ENCODE data around the gene FCHO1.

Gene FCHO1, protein sequence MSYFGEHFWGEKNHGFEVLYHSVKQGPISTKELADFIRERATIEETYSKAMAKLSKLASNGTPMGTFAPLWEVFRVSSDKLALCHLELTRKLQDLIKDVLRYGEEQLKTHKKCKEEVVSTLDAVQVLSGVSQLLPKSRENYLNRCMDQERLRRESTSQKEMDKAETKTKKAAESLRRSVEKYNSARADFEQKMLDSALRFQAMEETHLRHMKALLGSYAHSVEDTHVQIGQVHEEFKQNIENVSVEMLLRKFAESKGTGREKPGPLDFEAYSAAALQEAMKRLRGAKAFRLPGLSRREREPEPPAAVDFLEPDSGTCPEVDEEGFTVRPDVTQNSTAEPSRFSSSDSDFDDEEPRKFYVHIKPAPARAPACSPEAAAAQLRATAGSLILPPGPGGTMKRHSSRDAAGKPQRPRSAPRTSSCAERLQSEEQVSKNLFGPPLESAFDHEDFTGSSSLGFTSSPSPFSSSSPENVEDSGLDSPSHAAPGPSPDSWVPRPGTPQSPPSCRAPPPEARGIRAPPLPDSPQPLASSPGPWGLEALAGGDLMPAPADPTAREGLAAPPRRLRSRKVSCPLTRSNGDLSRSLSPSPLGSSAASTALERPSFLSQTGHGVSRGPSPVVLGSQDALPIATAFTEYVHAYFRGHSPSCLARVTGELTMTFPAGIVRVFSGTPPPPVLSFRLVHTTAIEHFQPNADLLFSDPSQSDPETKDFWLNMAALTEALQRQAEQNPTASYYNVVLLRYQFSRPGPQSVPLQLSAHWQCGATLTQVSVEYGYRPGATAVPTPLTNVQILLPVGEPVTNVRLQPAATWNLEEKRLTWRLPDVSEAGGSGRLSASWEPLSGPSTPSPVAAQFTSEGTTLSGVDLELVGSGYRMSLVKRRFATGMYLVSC

DNA sequence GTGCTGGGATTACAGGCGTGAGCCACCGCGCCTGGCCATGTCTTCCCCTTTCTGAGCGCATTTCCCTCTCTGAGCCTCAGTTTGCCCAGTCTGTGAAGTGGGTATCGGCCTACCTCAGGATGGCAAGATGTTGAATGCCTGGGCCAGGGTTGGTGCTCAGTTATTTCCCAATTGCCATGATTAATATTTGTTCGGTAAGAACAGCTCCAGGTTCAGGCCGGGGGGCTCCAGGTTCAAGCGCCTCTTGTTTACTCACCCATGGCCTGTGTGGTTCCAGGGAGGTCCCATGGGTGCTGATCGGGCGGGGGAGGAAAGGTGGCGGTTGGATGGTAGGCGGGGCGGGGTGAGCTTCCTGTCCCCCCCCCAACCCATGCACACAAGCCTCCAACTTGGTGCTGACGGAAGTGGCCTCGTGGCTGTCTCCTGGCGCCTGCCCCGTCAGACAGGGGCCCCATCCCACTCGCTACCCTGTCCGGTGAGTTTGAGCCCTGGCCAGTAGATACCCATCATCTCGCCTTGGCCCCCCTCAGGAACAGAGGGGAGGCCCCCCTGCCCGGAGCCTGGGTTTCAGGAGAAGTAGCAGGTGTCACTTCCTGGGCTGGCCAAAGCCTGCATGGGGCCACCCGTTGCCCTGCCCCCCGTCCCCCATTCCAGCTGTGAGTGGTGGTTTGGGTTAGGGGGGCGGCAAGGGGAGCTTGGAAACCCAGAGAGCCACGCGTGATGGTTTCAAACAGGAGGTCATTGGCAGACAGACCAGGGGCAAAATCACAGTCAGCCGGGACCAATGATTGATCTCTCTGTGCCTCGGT is at the start of gene FCHO1:
Gene FCHO1 (plus strand): TSS at position 375 of the 809 bp plus-strand sequence. CDS start 3,688 bp downstream, outside the sequence.
- DNase-seq, result no peak

DNA sequence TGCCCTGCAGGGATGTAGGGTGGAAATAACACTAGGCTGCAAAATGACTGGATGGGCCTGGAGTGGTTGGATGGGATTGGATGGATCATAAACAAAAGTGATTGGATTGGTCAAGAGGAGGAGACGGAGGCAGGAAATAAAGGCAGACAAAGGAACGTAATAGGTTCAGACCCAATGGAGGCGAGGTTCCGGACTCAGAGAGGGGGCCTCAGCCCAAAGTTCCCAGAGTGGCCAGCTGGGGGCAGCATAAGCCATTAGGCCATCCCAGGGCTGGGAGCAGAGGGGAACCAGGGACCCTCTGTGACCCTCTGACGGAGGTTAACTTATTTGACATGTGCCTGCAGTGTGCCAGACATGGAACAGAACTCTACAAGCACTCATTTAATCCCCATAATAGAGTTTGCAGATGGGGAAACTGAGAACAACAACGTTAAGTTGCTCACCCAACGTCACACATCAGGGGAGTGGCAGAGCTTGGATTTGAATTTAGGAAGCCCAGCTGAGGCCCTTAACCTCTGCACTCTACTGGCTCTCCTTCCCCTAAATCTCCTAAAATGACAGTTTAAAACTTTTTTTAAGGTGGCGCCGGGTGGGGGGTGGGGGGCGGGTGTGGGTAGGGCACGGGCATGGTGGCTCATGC is 47.3 kb upstream of the FCHO1 start:
- DNase-seq, result no peak

DNA sequence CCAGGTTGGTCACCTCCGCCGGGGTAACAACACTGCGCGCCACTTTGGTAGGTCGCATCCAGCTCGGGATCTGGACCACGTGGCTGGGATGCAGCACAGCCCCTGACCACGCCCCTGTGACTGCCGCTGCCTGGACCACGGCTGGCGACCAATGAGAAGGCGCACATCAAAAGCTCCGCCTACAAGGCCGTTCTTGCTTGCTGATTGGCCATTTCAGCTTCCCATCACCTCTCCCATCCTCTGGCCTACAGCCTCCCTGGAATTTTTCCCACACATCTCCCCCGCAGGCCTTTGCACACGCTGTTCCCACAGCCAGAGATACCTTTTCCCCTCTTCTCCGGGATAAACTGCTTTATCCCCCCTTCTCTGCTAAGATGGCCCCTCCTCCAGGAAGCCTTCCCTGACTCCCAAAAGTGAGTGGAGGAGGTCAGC is 44.5 kb upstream of the FCHO1 start:
- no peak for DNase-seq

DNA sequence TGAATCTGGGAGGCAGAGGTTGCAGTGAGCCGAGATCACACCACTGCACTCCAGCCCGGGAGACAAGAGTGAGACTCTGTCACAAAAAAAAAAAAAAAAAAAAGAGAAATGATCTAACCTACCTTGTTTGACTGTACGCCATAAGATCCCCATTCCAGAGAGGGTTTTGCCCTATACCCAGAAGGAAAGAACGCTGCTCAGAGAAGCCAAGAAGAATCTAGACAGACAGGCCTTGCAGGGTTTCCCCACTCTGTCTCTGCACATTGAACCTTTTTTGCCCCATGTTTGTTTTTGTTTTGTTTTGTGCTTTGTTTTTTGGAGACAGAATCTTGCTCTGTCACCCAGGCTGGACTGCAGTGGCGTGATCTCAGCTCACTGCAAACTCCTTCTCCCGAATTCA is 39.4 kb upstream of the FCHO1 start:
- no peak for DNase-seq

DNA sequence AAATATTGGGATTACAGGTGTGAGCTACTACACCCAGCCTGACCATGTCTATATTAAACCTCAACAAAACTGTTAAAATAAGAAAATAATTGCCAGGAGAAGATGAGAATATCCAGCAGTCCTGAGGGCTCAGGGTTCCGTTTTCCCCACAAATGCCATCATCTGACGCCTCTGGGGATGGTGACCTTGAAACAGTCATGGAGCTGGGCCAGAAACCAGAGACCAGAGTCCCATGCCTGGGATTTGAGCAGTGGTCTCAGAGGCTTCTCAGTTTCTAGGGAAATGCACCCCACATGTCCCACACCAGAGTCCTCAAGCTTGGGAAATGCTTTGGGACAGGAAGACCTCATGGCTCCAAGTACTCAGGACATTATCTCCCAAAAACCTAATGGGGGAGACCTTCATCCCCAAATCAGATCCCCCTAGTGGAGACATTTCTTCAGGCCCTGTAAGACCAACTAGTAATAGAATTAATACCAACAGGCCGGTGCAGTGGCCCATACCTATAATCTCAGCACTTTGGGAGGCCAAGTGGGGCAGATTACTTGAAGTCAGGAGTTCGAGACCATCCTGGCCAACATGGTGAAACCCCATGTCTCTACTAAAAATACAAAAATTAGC is 34.9 kb upstream of the FCHO1 start:
- no peak for DNase-seq

DNA sequence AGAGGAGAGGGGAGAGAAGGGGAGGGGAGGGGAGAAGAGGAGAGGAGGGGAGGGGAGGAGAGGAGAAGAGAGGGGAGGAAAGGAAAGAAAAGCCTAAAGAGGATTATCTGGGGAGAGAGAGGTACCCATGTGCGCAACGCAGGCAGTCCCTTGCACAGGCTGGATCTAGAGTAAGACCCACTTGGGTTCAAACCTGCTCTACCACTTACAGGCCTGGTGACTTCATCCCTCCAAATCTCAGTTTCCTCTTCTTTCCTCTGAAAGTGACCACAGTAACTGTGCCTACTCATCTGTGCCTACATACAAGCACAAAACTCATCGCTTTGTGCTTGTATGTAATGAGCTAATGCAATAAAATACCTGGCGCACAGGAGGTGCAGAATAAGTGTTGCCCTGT is 32.7 kb upstream of the FCHO1 start:
- DNase-seq, result no peak

DNA sequence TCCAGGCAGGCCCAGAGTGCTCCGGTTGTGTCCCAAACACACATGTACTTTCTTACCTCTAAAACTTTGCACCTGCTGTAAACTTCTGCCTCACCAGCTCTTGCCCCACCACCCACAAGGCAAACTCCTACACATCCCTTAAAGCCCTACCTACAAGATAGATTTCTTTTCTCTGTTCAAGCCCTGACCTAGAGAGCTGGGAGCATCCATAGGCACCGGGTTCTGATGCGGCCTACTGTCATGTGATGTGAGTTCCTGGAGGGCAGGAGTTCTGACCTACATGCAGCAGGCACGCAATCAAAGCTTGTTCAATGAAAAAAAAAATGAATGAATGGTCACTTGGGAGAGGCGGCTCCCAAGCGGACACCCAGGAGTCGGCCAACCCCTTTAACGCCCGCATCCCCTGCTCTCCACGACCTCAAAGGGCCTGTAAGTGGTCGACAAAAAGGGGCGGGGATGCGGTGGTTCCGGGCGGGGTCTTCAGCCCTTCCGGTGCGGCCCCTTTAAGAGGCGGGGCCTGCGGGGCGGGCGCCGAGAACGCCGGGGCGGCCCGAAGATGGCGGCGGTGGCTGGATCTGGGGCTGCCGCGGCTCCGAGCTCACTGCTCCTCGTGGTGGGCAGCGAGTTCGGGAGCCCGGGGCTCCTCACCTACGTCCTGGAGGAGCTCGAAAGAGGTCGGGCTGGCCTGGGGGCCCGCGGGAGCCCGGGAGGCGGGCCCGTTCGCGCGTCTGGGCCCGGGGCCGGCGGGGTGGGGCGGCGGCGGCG is 32.1 kb upstream of the FCHO1 start, which contains the start of gene MAP1S:
Gene MAP1S (plus strand): TSS at position 534 of the 765 bp plus-strand sequence. CDS start 23 bp downstream, at position 557.
- peak; percentile 96 for DNase-seq

DNA sequence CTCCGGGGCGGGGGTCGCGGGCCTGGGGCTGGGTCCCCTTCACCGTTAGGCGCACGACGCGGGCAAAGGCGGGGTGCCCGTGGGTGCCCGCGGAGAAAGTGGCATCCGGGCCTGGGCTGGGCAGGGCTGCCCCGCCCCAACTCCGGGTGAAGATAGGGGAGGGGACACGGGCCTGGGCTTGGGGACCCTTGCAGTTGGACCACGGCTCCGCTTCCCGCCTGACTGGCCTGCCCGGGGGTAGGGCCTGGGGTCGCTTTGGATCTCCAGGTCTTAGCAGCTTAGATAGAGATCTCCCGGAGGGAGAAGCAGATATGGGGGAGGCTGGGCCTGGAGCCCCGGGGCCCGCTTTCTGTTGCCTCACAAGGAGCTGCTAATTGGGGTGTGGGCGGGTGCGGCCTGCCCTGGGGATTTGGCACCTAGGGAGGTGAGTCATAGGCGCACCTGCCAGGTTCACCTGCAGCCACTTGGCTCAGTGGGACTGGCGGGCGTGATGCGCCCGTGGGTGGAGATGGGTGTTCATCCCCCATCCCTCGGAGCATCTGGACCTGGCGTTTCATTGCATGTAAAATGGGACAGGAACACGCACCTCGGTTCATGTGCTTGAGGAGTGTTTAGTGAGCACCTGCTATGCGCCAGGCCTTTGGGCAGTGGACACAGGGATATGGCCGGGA is 31.4 kb upstream of the FCHO1 start:
- no peak for DNase-seq

DNA sequence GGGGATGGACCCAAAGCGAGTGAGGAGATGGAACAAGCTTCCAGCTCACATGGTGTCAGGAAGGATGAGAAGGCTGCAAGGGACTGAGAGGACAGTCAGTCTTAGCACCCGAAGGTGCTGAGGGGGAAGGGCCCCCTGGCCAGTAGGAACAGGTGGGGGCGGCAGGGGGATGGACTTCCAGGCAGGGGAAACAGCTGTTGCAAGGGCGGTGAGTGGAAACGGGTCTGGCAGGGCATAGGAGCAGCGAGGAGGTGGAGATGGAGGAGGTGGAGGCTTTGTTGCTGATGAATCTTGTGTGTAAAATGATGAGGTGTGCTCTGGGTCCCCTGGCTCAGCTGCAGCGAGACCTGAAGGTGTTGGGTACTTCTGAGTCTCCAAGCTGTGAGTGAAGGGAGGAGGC is 30.8 kb upstream of the FCHO1 start:
- no peak for DNase-seq

DNA sequence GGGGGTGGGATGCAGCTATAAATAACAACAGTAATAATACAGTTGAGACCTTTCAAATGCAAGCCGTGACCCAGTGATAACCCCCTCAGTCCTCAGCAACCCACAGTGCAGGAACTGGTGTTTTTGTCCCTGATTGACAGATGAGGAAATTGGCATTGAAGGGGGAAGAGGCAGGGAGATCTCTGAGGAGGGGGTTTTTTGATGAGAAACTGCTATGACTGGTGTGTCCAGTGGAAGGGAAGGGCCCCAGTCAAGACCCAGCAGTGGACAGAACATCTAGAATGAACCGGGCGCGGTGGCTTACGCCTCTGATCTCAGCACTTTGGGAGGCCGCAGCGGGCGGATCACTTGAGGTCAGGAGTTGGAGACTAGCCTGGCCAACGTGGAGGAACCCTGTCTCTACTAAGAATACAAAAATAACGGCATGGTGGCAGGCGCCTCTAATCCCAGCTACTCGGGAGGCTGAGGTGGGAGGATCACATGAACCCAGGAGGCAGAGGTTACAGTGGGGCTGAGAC is 30.1 kb upstream of the FCHO1 start:
- no peak for DNase-seq

DNA sequence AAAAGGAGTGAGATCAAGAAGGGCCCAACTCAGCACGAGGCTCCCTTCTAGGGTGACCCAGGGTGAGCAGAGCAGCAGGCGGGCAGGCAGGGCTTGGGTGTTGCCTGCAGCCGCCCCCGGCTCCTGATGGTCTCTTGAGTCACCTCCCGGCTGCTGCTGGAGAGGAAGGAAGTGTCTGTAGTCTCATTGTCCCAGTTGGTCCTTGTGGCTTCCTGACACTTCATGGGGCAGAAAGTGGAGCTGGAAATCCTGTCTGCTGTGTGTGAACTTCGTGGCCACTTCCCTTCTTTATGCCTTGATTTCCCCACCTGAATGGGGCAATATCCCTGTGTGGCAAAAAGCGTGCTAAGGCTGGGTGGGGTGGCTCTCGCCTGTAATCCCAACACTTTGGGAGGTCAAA is 29.5 kb upstream of the FCHO1 start:
- peak; percentile 94 for DNase-seq

DNA sequence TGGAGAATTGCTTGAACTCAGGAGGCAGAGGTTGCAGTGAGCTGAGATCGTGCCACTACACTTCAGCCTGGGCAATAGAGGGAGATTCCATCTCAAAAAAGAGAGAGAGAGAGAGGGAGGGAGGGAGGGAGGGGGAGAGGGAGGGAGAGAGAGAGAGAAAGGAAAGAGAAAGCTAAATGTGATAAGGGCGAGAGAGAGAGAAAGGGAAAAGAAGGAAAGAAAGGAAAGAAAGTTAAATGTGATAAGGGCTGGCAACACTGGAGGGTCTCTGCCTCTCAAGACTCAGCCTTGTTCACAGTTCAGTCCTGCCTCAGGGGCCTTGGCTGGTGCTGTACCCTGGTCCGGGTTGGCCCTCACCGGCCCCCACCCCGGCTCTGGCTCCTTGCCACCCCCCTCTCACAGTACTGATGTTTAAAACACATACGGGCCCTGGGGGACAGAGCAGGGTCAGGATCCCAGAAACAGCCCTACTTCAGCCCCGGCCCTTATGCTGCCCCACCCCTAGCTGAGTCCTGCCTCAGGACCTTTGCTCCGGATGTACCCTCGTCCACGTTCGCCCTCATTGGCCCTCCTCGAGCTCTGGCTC is 28.5 kb upstream of the FCHO1 start:
- DNase-seq, result no peak

DNA sequence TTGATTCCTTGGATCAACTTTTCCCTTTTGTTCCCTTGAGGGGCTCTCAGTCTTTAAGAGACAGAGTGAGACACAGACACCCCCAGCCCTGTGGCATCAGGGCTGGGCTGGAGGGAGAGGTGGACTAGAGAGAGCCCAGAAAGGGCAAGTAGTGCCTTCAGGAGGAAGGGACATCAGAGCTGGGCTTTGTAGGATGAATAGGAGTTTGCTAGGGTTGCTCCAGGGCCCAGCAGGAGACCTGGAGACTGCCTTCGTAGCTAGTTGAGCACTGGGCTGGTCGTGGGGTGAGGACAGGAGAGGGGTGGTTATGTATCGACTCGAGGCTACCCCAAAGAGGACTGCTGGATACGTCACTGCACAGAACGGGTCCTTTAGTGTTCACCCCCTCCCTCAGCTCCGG is 26.6 kb upstream of the FCHO1 start:
- DNase-seq, result no peak

DNA sequence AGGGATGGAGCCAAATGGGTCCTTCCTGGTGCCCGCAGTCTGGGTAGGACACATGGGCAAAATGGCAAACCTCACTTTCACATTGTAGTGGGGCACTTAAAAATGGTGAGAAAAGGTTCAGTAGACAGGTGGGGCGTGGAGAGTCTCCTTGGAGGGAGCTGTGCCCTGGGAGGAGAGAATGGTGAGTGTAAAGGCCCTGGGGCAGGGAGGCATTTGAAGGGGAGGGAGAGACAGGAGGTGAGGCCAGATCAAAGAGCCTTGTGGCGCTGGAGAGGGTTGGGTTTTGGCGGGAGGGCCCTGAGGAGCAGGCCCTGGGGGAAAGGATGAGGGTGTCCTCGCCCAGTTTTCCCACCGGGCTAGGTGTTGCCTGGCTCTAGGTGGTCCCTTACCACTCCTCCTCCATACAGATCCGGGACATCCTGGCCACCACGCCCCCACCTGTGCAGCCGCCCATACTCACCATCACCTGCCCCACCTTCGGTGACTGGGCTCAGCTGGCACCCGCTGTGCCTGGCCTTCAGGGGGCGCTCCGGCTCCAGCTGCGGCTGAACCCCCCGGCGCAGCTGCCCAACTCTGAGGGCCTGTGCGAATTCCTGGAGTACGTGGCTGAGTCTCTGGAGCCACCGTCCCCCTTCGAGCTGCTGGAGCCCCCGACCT is 25.7 kb upstream of the FCHO1 start:
- DNase-seq, result peak; percentile 68

DNA sequence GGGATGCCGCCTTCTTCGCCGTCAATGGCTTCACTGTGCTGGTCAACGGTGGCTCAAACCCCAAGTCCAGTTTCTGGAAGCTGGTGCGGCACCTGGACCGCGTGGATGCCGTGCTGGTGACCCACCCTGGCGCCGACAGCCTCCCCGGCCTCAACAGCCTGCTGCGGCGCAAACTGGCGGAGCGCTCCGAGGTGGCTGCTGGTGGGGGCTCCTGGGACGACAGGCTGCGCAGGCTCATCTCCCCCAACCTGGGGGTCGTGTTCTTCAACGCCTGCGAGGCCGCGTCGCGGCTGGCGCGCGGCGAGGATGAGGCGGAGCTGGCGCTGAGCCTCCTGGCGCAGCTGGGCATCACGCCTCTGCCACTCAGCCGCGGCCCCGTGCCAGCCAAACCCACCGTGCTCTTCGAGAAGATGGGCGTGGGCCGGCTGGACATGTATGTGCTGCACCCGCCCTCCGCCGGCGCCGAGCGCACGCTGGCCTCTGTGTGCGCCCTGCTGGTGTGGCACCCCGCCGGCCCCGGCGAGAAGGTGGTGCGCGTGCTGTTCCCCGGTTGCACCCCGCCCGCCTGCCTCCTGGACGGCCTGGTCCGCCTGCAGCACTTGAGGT is 25.0 kb upstream of the FCHO1 start:
- no peak for DNase-seq

DNA sequence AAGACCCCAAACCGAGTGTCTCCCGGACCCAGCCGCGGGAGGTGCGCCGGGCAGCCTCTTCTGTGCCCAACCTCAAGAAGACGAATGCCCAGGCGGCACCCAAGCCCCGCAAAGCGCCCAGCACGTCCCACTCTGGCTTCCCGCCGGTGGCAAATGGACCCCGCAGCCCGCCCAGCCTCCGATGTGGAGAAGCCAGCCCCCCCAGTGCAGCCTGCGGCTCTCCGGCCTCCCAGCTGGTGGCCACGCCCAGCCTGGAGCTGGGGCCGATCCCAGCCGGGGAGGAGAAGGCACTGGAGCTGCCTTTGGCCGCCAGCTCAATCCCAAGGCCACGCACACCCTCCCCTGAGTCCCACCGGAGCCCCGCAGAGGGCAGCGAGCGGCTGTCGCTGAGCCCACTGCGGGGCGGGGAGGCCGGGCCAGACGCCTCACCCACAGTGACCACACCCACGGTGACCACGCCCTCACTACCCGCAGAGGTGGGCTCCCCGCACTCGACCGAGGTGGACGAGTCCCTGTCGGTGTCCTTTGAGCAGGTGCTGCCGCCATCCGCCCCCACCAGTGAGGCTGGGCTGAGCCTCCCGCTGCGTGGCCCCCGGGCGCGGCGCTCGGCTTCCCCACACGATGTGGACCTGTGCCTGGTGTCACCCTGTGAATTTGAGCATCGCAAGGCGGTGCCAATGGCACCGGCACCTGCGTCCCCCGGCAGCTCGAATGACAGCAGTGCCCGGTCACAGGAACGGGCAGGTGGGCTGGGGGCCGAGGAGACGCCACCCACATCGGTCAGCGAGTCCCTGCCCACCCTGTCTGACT is 24.1 kb upstream of the FCHO1 start:
- no peak for DNase-seq

DNA sequence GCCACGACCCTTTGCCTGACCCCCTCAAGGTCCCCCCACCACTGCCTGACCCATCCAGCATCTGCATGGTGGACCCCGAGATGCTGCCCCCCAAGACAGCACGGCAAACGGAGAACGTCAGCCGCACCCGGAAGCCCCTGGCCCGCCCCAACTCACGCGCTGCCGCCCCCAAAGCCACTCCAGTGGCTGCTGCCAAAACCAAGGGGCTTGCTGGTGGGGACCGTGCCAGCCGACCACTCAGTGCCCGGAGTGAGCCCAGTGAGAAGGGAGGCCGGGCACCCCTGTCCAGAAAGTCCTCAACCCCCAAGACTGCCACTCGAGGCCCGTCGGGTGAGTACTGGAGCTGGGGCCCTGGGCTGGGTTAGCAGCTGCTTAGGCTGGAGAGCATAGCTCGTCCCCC is 23.4 kb upstream of the FCHO1 start:
- no peak for DNase-seq

DNA sequence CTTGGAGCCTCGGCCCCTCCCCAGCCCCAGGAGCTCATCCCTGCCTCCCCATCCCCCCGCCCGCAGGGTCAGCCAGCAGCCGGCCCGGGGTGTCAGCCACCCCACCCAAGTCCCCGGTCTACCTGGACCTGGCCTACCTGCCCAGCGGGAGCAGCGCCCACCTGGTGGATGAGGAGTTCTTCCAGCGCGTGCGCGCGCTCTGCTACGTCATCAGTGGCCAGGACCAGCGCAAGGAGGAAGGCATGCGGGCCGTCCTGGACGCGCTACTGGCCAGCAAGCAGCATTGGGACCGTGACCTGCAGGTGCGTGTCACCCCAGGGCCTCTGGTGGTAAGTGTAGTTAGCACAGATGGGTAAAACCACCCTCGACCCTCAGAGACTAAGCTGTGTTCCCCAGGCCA is 18.1 kb upstream of the FCHO1 start:
- no peak for DNase-seq
